HepG2 (cell line): ENCODE data around the gene CELF5. TPM values are rescaled to one million over a fixed set of nuclear protein-coding genes. Genes with fewer than 3 reads are reported as not detected.

Experiments used
- ATAC-seq: fragments of 200-7000 bp; cut with Tn5 transposase; 3 replicates; pipeline ENCODE4 v1.9.1; 2020; ENCODE audit warnings: mild to moderate bottlenecking, moderate library complexity
- BruUV-seq: library from RNA; stranded (reverse); fragments of 400-500 nt; replicated peaks from 2 replicates; lab custom pipeline; 2021; lab: Mats Ljungman, UMichigan
- CTCF ChIA-PET: fragments of 300-600 bp; formaldehyde crosslinking; extraction: SDS; loops from one replicate; lab custom pipeline; 2021; ENCODE audit warnings: low total read pairs, inconsistent platforms, low intra/inter-chr PET ratio; lab: Yijun Ruan, JAX
- POLR2A ChIA-PET: fragments of 350-600 bp; sonication (Branson Sonifier 250); formaldehyde crosslinking; loops from one replicate; lab custom pipeline; 2020; ENCODE audit warnings: antibody characterized with exemption, inconsistent platforms; lab: Yijun Ruan, JAX
- DNase-seq: peaks from one replicate; pipeline ENCODE4 v3.0.0-alpha.2; 2015; ENCODE audit warnings: low spot score
- FAIRE-seq: peaks from 3 replicates; lab custom pipeline; 2011; peaks lifted over from hg19 to GRCh38; lab: Jason Lieb, UNC
- H2AFZ ChIP-seq: one replicate; pipeline ENCODE4 v1.6.1; 2011; ENCODE audit warnings: low read length, inconsistent platforms
- H3K27ac ChIP-seq: fragments of 300-600 bp; 3 replicates; pipeline ENCODE4 v1.8.0; 2011; ENCODE audit warnings: mixed run types, mild to moderate bottlenecking, mixed read lengths, low read length, inconsistent platforms; ENCODE audit not compliant: insufficient read depth; ENCODE audit errors: extremely low read length
- H3K27me3 ChIP-seq, 2 experiments: fragments of 200-600 bp in 1 of 2; 2 replicates in 1 of 2; 3 replicates in 1 of 2; pipeline versions ENCODE4 v1.6.0 to v1.8.0; 2011; ENCODE audit warnings: low read length in 2 of 2, mild to moderate bottlenecking in 2 of 2, moderate library complexity in 2 of 2, inconsistent platforms in 1 of 2; ENCODE audit not compliant: insufficient read depth in 2 of 2, control insufficient read depth in 1 of 2
- H3K36me3 ChIP-seq, 2 experiments: fragments of 200-600 bp in 1 of 2; replicated peaks in 1 of 2; 2 replicates in 1 of 2; 3 replicates in 1 of 2; pipeline versions ENCODE4 v1.5.1 to v1.8.0; 2011; ENCODE audit warnings: low read length in 2 of 2, inconsistent platforms in 1 of 2; ENCODE audit not compliant: insufficient read depth in 2 of 2, control insufficient read depth in 1 of 2
- H3K4me1 ChIP-seq: 2 replicates; pipeline ENCODE4 v1.5.1; 2012; ENCODE audit warnings: low read length, inconsistent platforms; ENCODE audit not compliant: insufficient read depth
- H3K4me2 ChIP-seq: 2 replicates; pipeline ENCODE4 v1.6.0; 2011; ENCODE audit warnings: low read depth, low read length, inconsistent platforms
- H3K4me3 ChIP-seq, 3 experiments: fragments of 200-600 bp in 1 of 3; sonication (generic), shearing (Covaris generic) in 1 of 3; replicated peaks in 1 of 3; 2 replicates each; pipeline ENCODE4 v1.5.1; 2011 to 2016; ENCODE audit warnings: low read length in 3 of 3, inconsistent platforms in 2 of 3, low read depth in 2 of 3, mild to moderate bottlenecking in 2 of 3, control low read depth in 1 of 3, mixed read lengths in 1 of 3; ENCODE audit not compliant: insufficient read depth in 1 of 3
- H3K79me2 ChIP-seq: one replicate; pipeline ENCODE4 v1.6.1; 2011; ENCODE audit warnings: low read length, inconsistent platforms; ENCODE audit not compliant: insufficient read depth
- H3K9ac ChIP-seq: 2 replicates; pipeline ENCODE4 v1.6.0; 2011; ENCODE audit warnings: mild to moderate bottlenecking, low read depth, low read length, inconsistent platforms; ENCODE audit not compliant: insufficient read depth
- H3K9me3 ChIP-seq: 2 replicates; pipeline ENCODE4 v1.5.1; 2012; ENCODE audit warnings: mild to moderate bottlenecking, low read length
- H4K20me1 ChIP-seq: 2 replicates; pipeline ENCODE4 v1.6.0; 2011; ENCODE audit warnings: inconsistent platforms, mild to moderate bottlenecking, low read length, moderate library complexity; ENCODE audit not compliant: insufficient read depth
- ATM ChIP-seq: fragments of 450-650 bp; IDR thresholded peaks from 2 replicates; pipeline ENCODE4 v1.7.1; 2017; ENCODE audit warnings: mild to moderate bottlenecking, borderline replicate concordance
- BHLHE40 ChIP-seq: IDR thresholded peaks from 2 replicates; pipeline ENCODE4 v1.6.1; 2011; ENCODE audit warnings: low read length, improper control_type of control experiment
- GATAD2A ChIP-seq: IDR thresholded peaks from 2 replicates; pipeline ENCODE4 v1.6.1; 2016
- KDM4B ChIP-seq: sonication (generic); formaldehyde crosslinking; IDR thresholded peaks from 2 replicates; pipeline ENCODE4 v1.4.0; 2020; ENCODE audit warnings: missing genetic modification reagents
- MED8 ChIP-seq: sonication (generic); formaldehyde crosslinking; IDR thresholded peaks from 2 replicates; pipeline ENCODE4 v1.8.1; 2023; ENCODE audit warnings: mild to moderate bottlenecking, missing genetic modification reagents; ENCODE audit not compliant: insufficient replicate concordance
- TCF7 ChIP-seq: sonication (generic); IDR thresholded peaks from 2 replicates; pipeline ENCODE4 v1.6.1; 2016; ENCODE audit warnings: antibody characterized with exemption, low read depth
- ZBTB21 ChIP-seq: sonication (generic); formaldehyde crosslinking; IDR thresholded peaks from 2 replicates; pipeline ENCODE4 v1.4.0; 2020; ENCODE audit warnings: missing genetic modification reagents
- ZNF652 ChIP-seq: IDR thresholded peaks from 2 replicates; pipeline ENCODE4 v1.6.1; 2016; ENCODE audit warnings: low read depth, borderline replicate concordance
- WGBS: methylation state at CpG from one replicate; pipeline ENCODE4 v1.1.6; 2017; ENCODE audit warnings: low lambda C conversion rate; 5-methylcytosine and 5-hydroxymethylcytosine counted together
- in situ Hi-C: cut with HindIII; loops from 2 replicates; pipeline ENCODE4 v1.10.0; 2017; ENCODE audit warnings: low pct_unique_long_range_greater_than_20kb; ENCODE audit not compliant: extremely low pct_ligation_motif_present
- intact Hi-C: fragments of 100-400 bp; cut with micrococcal nuclease; formaldehyde crosslinking; loops from one replicate; pipeline ENCODE4 v1.10.0; 2022; ENCODE audit not compliant: unreplicated experiment
- polyA plus RNA-seq, 8 experiments: library from polyadenylated mRNA; depleted of rRNA in 3 of 8; stranded (reverse) in 7 of 8; unstranded in 1 of 8; fragments of >200 nt; fragmentation: Illumina TruSeq in 4 of 8; extraction: Trizol in 4 of 8; gene quantifications; 2 replicates each; pipeline versions ENCODE4 v1.2.1 to v1.2.3, GENCODE V29; 2011 to 2016; ENCODE audit warnings: low read depth in 4 of 8, missing spikeins in 1 of 8, mixed read lengths in 1 of 8; ENCODE audit not compliant: insufficient read depth in 1 of 8
- total RNA-seq, 5 experiments: library from RNA; depleted of rRNA; stranded (reverse); fragments of >200 nt; fragmentation: Illumina TruSeq; extraction: Trizol; gene quantifications; 2 replicates each; pipeline ENCODE4 v1.2.3, GENCODE V29; 2016; ENCODE audit warnings: low read depth in 1 of 5
- TF ChIP-seq, protein P1 (sequence below): sonication (generic); formaldehyde crosslinking; IDR thresholded peaks from 2 replicates; pipeline ENCODE4 v1.5.0; 2020; ENCODE audit warnings: missing genetic modification reagents, mild to moderate bottlenecking, borderline replicate concordance
- TF ChIP-seq, protein P2 (sequence below): IDR thresholded peaks from 2 replicates; pipeline ENCODE4 v1.6.1; 2016
- TF ChIP-seq, protein P3 (sequence below): sonication (generic); formaldehyde crosslinking; IDR thresholded peaks from 2 replicates; pipeline ENCODE4 v1.5.0; 2020; ENCODE audit warnings: mild to moderate bottlenecking, missing genetic modification reagents, borderline replicate concordance
- TF ChIP-seq, protein P4 (sequence below): sonication (generic); formaldehyde crosslinking; IDR thresholded peaks from 2 replicates; pipeline ENCODE4 v1.5.1; 2020; ENCODE audit warnings: missing genetic modification reagents, mild to moderate bottlenecking, borderline replicate concordance
- TF ChIP-seq, protein P5 (sequence below): IDR thresholded peaks from 2 replicates; pipeline ENCODE4 v1.6.1; 2012; ENCODE audit warnings: inconsistent platforms

The CELF5 gene
- total and polyA plus RNA-seq, 2 of the 13 experiments (the other 11 are each of a cell fraction or from before 2014, with no cell fraction given): 0.31 to 0.84 TPM

DNA sequence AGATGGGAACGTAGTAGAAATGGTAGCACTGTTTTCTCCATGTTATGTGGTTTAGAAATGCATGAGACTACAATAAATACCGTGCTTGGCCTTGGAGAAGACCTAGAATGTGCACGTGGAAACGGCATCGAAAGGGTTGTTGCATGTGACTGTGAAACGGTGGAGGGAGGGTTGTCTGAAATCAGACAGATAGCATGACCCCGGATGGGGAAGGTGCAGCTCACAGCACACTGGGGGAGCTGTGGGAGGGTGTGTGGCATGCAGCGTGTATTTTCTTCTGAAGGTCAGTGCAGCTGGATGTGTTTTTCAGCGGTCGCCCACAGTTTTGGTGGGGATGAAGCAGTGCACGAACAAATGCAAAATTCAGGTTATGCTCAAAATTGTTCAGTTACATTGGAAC is 63.4 kb downstream of the CELF5 start:
- POLR2A ChIA-PET: interaction anchor here (1.8 kb wide), 1 partner anchor 12 kb away, joined by 5 read pairs; no protein-coding TSS in a partner anchor
- Histone ChIP-seq H3K9me3 (no peaks in the 10 kb centered on the region), H3K27ac (no peak overlapping the region), H2AFZ (no peak overlapping the region), H3K4me2 (no peak overlapping the region), H3K9ac (no peak overlapping the region), H3K4me1 (peaks cover 47% of the 10 kb centered on the region), H3K79me2 (no peaks in the 10 kb centered on the region), H4K20me1 (no peaks in the 10 kb centered on the region), H3K27me3 (peaks cover 1 to 22% of the 10 kb centered on the region in 2 experiments; a peak in 3 of 5 replicates), H3K36me3 (no peaks in the 10 kb centered on the region), H3K4me3 (no peak overlapping the region)
- ATAC-seq (no peak), DNase-seq (no peak), FAIRE-seq (no peak)
- in situ Hi-C loops: no loop called here
- intact Hi-C loops: no loop called here
- WGBS: 11% methylated on average over 11 of the region's 11 CpGs
- CTCF ChIA-PET: no interaction called here
- BruUV-seq: no TSS peak
- 0 out of 2 replicates have a peak, but pooled peaks have one; percentile 10 for TF ChIP-seq BHLHE40
- TF ChIP-seq ATM: no peak
- TF ChIP-seq, protein P1, sequence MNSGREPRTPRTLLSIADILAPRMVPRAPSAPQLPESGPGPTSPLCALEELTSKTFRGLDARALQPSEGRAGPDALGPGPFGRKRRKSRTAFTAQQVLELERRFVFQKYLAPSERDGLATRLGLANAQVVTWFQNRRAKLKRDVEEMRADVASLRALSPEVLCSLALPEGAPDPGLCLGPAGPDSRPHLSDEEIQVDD (CRISPR knock-in tag): no peak
- no peak for TF ChIP-seq KDM4B (CRISPR knock-in tag)
- TF ChIP-seq ZBTB21 (CRISPR knock-in tag): no peak
- peak; percentile 90 for TF ChIP-seq ZNF652 (CRISPR knock-in tag)
- TF ChIP-seq, protein P2, sequence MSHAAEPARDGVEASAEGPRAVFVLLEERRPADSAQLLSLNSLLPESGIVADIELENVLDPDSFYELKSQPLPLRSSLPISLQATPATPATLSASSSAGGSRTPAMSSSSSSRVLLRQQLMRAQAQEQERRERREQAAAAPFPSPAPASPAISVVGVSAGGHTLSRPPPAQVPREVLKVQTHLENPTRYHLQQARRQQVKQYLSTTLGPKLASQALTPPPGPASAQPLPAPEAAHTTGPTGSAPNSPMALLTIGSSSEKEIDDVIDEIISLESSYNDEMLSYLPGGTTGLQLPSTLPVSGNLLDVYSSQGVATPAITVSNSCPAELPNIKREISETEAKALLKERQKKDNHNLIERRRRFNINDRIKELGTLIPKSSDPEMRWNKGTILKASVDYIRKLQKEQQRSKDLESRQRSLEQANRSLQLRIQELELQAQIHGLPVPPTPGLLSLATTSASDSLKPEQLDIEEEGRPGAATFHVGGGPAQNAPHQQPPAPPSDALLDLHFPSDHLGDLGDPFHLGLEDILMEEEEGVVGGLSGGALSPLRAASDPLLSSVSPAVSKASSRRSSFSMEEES (CRISPR knock-in tag): 0 out of 2 replicates have a peak, but pooled peaks have one; percentile 26
- TF ChIP-seq MED8: no peak
- TF ChIP-seq, protein P3, sequence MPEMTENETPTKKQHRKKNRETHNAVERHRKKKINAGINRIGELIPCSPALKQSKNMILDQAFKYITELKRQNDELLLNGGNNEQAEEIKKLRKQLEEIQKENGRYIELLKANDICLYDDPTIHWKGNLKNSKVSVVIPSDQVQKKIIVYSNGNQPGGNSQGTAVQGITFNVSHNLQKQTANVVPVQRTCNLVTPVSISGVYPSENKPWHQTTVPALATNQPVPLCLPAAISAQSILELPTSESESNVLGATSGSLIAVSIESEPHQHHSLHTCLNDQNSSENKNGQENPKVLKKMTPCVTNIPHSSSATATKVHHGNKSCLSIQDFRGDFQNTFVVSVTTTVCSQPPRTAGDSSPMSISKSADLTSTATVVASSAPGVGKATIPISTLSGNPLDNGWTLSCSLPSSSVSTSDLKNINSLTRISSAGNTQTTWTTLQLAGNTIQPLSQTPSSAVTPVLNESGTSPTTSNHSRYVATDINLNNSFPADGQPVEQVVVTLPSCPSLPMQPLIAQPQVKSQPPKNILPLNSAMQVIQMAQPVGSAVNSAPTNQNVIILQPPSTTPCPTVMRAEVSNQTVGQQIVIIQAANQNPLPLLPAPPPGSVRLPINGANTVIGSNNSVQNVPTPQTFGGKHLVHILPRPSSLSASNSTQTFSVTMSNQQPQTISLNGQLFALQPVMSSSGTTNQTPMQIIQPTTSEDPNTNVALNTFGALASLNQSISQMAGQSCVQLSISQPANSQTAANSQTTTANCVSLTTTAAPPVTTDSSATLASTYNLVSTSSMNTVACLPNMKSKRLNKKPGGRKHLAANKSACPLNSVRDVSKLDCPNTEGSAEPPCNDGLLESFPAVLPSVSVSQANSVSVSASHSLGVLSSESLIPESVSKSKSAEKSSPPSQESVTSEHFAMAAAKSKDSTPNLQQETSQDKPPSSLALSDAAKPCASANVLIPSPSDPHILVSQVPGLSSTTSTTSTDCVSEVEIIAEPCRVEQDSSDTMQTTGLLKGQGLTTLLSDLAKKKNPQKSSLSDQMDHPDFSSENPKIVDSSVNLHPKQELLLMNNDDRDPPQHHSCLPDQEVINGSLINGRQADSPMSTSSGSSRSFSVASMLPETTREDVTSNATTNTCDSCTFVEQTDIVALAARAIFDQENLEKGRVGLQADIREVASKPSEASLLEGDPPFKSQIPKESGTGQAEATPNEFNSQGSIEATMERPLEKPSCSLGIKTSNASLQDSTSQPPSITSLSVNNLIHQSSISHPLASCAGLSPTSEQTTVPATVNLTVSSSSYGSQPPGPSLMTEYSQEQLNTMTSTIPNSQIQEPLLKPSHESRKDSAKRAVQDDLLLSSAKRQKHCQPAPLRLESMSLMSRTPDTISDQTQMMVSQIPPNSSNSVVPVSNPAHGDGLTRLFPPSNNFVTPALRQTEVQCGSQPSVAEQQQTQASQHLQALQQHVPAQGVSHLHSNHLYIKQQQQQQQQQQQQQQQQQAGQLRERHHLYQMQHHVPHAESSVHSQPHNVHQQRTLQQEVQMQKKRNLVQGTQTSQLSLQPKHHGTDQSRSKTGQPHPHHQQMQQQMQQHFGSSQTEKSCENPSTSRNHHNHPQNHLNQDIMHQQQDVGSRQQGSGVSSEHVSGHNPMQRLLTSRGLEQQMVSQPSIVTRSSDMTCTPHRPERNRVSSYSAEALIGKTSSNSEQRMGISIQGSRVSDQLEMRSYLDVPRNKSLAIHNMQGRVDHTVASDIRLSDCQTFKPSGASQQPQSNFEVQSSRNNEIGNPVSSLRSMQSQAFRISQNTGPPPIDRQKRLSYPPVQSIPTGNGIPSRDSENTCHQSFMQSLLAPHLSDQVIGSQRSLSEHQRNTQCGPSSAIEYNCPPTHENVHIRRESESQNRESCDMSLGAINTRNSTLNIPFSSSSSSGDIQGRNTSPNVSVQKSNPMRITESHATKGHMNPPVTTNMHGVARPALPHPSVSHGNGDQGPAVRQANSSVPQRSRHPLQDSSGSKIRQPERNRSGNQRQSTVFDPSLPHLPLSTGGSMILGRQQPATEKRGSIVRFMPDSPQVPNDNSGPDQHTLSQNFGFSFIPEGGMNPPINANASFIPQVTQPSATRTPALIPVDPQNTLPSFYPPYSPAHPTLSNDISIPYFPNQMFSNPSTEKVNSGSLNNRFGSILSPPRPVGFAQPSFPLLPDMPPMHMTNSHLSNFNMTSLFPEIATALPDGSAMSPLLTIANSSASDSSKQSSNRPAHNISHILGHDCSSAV (CRISPR knock-in tag): no peak
- TF ChIP-seq TCF7: no peak
- TF ChIP-seq, protein P4, sequence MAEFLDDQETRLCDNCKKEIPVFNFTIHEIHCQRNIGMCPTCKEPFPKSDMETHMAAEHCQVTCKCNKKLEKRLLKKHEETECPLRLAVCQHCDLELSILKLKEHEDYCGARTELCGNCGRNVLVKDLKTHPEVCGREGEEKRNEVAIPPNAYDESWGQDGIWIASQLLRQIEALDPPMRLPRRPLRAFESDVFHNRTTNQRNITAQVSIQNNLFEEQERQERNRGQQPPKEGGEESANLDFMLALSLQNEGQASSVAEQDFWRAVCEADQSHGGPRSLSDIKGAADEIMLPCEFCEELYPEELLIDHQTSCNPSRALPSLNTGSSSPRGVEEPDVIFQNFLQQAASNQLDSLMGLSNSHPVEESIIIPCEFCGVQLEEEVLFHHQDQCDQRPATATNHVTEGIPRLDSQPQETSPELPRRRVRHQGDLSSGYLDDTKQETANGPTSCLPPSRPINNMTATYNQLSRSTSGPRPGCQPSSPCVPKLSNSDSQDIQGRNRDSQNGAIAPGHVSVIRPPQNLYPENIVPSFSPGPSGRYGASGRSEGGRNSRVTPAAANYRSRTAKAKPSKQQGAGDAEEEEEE (CRISPR knock-in tag): no peak
- TF ChIP-seq GATAD2A (CRISPR knock-in tag): no peak
- TF ChIP-seq, protein P5, sequence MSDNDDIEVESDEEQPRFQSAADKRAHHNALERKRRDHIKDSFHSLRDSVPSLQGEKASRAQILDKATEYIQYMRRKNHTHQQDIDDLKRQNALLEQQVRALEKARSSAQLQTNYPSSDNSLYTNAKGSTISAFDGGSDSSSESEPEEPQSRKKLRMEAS: peak; percentile 64; the same call in 1 of the 2 replicates
